SHP77 treated with DMSO at 0.1 percent for 48 hours (cell line): ENCODE measurements around the gene SERPIND1.

Source experiments
- DNase-seq: peaks from one replicate; lab custom pipeline; 2025; lab: John Stamatoyannopoulos, UW

Gene SERPIND1

DNA sequence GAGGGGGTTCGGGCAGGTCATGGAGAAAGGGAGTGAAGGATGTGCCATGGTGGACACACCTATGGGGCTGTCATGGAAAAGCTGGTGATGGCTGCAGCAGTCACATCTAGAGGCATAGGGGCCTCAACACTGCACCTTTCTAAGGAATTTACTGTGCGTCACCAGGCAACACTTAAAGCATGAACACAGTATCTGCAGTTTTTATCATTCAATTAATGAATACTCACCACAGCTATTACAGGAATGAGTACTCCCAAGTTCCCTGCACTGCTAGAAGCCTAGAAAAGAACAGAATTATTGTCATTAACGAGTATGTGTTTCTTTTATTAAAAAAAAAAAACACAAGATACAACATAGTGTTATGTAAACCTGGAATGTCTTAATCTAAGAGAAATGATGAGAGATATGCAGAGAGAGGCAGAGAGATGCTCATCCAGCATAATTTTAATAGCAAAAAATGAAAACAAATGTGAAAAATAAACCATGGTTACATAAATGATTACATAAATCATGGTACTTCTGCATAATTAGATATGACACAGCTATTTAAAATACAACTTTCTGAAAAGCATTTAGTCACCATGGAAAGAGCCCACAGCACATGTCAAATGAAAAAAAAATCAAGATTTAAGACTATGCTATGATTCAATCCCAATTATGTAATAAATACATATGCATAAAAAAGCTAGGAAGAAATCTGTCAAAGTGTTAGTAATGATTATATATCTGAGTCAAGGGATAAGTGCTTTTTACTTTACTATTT, 19.2 kb downstream of the SERPIND1 start:
- no peak for DNase-seq

DNA sequence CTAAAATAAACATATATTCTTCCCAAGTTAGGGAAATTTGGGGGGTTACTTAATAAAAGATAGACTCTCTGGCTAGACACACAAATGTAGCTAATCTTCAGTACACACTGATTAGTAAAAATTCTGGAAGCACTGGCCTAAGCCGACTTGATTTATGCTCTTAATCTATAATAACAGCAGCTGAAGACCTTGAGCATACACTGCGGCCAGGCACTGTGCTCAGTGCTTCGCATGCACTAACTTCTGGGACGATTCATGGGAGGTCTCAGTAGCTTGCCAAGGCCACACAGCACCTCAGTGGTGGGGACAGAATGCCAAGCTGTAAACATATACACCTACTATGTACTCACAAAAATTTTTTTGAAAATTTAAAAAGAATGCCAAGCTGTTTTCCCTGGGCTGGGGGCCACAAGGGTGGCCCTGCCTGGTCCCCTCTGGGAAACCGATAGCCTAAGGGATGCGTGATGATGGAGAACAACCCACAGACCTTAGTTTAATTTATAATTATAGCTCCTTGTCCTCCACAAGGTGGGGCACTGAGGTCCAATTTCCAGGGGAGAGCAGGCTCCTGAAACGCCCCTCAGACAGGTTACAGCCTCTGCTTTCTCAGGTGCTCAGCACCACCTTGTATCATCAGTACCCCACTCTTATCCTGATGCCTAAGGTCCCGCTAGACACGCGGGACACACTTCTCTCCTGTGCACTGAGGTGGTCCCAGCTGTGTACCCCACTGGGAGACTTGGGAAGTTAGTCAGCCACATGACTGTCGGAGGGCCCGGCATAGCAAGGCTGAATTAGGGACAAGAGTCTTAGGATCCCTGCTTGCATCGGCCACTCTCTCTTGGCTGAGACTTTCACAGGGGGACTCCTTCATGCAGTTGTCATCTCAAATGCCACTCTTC, 20.1 kb downstream of the SERPIND1 start:
- DNase-seq = no peak

- DNase-seq = no peak
These were observed 20.9 kb downstream of the SERPIND1 start for GRCh38 chr22:20794650-20795413.

- DNase-seq = no peak
These were observed 22.8 kb downstream of the SERPIND1 start for GRCh38 chr22:20796731-20797130.

DNA sequence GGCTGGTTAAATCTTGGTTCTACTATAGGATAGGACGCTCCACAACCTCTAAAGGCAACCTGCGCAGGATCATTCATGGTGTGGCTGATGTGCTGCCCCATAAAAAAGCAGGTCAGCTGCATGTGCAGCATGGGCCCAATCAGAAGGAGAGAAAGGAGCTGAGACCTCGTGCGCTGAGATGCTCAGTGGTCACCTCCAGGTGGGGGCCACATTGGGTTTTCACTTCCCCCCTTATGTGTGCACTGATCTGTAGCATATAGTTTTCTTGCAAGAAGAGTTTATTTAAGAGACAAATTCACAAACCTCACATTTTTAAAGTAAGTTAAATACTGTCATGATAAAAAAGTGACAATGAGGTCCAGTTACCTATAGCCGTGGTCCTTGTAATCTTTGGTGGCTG, 24.3 kb downstream of the SERPIND1 start:
- DNase-seq = no peak

DNA sequence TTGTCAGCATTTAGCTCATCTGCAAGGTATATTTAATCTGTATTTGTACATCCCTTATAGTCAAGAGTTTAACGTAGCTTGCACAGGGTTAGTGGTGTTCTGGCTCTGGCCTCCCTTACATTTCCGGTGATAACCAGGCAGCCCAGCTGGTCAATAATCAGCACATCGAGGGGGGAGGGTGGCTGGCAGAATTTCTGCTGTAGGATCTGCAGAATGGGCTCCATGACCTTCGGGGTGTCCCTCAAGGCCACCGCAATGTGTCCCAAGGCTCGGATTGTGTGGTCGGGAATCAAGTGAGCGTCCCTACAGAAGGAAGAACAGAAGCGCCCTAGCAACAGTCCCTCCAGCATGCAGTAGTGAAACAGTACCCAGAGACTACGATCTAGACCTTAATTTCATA, 25.1 kb downstream of the SERPIND1 start:
- no peak for DNase-seq

DNA sequence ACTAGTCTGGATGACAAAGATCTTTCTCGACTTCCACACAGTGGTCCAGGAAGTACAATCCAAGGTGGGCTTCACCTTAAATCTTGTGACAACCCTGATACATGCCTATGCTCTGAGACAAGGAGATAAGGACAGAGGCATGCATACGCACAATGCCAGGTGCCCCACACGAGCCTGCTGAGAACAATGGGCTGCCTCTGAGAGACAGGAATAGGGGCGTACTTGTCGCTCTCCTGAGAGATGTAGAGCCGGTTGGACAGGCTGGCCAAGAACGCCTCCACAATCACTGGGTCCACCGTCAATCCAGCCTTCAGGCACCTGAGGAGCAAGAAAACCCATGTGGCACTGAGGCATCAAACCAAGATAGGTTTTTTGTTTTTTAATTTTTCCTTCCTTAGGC, 25.5 kb downstream of the SERPIND1 start:
- no peak for DNase-seq

GRCh38 chr22:20802452-20802851, 28.5 kb downstream of the SERPIND1 start:
- DNase-seq = no peak

DNA sequence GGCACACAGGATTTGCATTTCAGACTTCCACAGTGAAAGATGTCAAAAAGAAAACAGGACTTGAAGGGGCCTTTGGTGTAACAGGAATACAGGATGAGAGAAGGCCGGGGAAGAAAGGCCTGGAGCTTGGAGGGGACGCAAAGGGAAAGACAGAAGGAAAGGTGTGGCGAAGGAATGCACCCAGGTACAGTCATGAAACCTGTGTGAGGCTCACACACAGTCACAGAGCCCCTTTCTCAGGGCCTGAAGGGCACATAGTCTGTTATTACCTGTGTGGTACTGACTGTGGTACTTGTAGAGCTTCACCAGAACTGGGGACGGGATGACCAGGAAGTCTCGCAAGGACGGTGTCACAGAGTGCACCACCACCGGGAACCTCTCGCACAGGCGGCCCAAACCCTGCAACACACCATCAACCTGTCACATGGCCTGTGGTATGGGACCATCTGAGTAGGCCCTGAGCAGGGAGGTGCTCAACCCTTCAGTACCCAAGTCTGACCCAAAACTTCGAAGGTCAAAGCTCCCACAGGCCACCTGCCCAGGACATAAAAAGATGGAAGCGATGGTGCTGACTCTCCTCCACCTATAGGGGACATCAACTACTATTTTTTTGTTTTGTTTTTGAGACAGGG, 29.1 kb downstream of the SERPIND1 start:
- no peak for DNase-seq

DNA sequence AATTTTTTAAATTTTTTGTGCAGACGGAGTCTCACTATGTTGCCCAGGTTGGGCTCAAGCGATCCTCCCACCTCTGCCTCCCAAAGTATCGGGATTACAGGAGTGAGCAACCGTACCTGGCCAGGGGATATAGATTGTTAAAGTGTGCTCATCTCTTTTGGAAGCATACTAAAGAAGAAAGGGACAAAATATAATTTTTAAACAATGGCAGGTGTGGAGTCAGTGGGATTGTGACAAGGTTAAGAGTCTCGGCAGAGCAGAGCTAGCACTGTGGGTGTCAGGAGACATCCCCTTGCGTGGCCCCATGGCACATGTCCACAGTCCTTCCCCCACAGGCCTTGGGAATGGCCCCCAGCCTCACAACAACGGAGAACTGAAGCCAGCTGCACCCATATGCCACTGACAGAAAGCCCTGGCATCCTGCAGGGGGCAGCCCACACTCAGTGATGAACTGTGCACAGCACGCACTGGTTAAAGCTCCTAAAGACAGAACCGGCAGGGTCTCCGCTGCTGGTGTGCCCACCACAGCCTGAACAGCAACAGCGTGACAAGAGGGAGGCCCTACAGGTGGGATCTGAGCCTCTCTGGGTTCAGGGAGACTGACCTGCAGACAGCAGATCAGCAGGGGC, 29.9 kb downstream of the SERPIND1 start:
- no peak for DNase-seq

- DNase-seq = no peak
These were observed 30.7 kb downstream of the SERPIND1 start for GRCh38 chr22:20804650-20805049.

GRCh38 chr22:20805972-20806471, 32.1 kb downstream of the SERPIND1 start:
- DNase-seq = no peak

DNA sequence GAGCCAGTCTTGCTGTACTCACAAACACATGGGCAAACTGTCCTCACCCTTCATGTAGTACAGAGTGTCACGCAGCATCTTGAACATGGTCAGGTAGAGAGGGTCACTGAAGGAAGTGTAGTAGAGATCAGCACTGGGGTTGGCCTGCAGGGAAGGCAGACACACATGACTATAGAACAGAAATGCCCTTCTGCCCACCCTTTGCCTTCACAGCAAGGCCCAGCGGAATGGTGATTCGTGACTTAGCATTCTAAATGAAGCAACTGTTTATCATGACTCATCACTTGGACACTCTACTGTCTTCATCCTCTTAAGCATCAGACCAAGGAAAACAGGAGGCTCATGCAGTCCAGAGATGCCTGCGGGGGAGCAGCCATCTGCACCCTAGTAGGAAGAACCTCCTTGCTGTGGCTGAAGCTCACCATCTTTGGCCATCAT, 33.4 kb downstream of the SERPIND1 start:
- DNase-seq = no peak

DNA sequence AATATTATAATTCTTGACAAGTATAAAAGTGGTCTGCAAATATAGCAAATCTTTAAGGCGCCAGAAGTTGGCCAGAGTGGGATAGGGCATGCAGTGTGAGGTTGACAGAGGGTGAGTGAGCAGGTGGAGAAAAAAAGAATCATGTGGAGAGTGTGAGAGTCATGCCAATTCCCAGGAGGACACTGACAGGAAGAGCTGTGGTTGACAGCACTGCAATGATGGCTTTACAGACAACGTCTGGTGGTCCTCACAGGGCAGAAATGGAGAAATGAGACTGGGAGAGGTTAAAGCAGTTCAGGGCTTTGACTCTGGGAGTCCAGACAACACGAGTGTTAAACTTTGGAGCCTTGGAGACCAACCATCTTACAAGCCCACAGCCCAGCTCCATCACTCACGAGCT, 34.9 kb downstream of the SERPIND1 start:
- DNase-seq = no peak

DNA sequence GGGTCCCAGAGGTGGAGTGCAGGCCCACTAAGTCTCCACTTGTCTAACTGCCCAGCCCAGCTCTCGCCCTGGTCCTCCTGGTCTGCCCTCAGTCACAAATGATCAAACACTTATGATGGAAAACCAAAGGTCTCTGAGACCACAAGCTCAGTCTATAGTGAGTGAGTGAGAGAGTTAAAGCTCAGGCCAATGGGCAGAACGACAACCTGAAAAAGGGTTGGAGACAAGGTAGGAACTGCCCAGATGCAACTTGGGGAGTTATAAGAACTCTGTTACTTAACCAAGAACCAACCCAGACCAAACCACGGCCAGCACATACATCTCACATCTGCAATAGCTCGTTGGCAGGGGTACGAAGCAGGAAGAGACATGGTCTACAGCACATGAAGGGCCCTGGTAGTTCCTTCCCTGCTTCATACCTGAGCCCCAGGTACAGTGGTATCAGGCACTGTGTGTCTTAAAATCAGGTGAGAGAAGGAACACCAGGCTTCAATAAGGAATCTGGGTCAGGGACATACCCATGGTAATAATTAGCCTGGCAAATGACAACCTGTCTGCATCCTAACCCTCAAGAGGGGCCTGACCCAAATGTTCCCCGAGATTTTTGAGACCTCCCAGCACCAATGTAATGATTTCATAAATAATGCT, 35.7 kb downstream of the SERPIND1 start:
- DNase-seq = no peak

- no peak for DNase-seq
These were observed 36.7 kb downstream of the SERPIND1 start for GRCh38 chr22:20810645-20811044.

- DNase-seq = no peak
These were observed 37.3 kb downstream of the SERPIND1 start for GRCh38 chr22:20811171-20811570.

- no peak for DNase-seq
These were observed 38.2 kb downstream of the SERPIND1 start for GRCh38 chr22:20811971-20812660.

DNA sequence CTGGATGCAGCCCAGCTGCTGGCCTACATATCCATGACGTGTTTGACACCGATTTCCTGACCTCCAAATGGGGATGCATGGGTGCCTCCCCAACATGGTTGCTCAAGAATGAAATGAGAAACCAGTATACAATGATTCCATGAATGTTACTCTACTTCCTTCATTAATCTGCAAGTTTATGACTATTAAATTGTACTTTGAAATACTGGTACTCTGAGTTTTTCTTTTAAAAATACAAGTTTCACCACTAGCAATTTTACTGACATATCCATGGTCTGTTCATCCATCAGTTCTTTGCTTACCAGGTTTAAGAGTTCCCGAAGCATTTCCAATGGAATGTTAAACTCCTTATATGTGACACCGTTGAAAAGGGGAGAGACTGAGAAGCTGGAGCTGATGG, 39.1 kb downstream of the SERPIND1 start:
- DNase-seq = no peak

GRCh38 chr22:20814221-20814808, 40.4 kb downstream of the SERPIND1 start:
- DNase-seq = no peak
